A549 (cell line): Measurements from ENCODE around the gene ANXA8. TPM values are rescaled to one million over a fixed set of nuclear protein-coding genes. Genes with fewer than 3 reads are reported as not detected.
"Not testable (repeated sequence)": the region's sequence is repeated elsewhere in the genome, so short reads cannot be mapped to it uniquely, and the experiment has no call there.

Source experiments
- ATAC-seq, 2 experiments: fragments of 200-7000 bp in 1 of 2; fragments of >200 bp in 1 of 2; cut with Nextera tagmentation in 1 of 2; cut with Tn5 transposase in 1 of 2; 3 replicates each; pipeline versions ENCODE4 v1.8.0 to v1.9.1; 2018 to 2020; ENCODE audit warnings: mild to moderate bottlenecking in 1 of 2, moderate library complexity in 1 of 2
- CTCF ChIA-PET: fragments of 300-600 bp; sonication (Branson Sonifier 250); formaldehyde crosslinking; extraction: SDS; loops from one replicate; lab custom pipeline; 2021; ENCODE audit warnings: antibody characterized with exemption, inconsistent platforms; lab: Yijun Ruan, JAX
- POLR2A ChIA-PET: fragments of 350-600 bp; formaldehyde crosslinking; extraction: SDS; loops from one replicate; lab custom pipeline; 2021; ENCODE audit warnings: antibody characterized with exemption, inconsistent platforms; lab: Yijun Ruan, JAX
- DNase-seq, 2 experiments: peaks; one replicate each; pipeline versions ENCODE4 v3.0.0 to v3.0.0-alpha.2; 2011 to 2016; ENCODE audit warnings: low read depth in 1 of 2, low spot score in 1 of 2
- FAIRE-seq: peaks from 2 replicates; lab custom pipeline; 2011; peaks lifted over from hg19 to GRCh38; lab: Jason Lieb, UNC
- H3K27ac ChIP-seq, 2 experiments: fragments of >200 bp; sonication (Bioruptor Twin); formaldehyde crosslinking; 3 replicates each; pipeline ENCODE4 v1.5.1; 2016 to 2017
- H3K4me1 ChIP-seq: fragments of >200 bp; sonication (Bioruptor Twin); formaldehyde crosslinking; 3 replicates; pipeline ENCODE4 v1.6.1; 2016
- H3K4me2 ChIP-seq: fragments of >200 bp; sonication (Bioruptor Twin); formaldehyde crosslinking; 3 replicates; pipeline ENCODE4 v1.6.1; 2016
- H3K4me3 ChIP-seq: fragments of >200 bp; sonication (Bioruptor Twin); formaldehyde crosslinking; 3 replicates; pipeline ENCODE4 v1.5.1; 2016
- H3K9me3 ChIP-seq: fragments of >200 bp; sonication (Bioruptor Twin); formaldehyde crosslinking; 3 replicates; pipeline ENCODE4 v1.6.1; 2016
- WGBS: methylation state at CpG from one replicate; pipeline ENCODE4 v1.1.6; 2017; ENCODE audit errors: missing lambda C conversion rate; 5-methylcytosine and 5-hydroxymethylcytosine counted together
- polyA plus RNA-seq, 4 experiments: library from polyadenylated mRNA; depleted of rRNA in 3 of 4; stranded (reverse); fragments of >200 nt; fragmentation: RNase III in 1 of 4; extraction: RNeasy Plus Mini Kit Qiagen cat#74134 plus additional on column Dnase treatment in 1 of 4; gene quantifications; 2 replicates in 3 of 4; 3 replicates in 1 of 4; pipeline ENCODE4 v1.2.3, GENCODE V29; 2011 to 2017

ANXA8 gene
- polyA plus RNA-seq, 2 of the 4 experiments (the other 2 are of a cell fraction): 8.1 to 38.8 TPM

- H3K9me3 ChIP-seq, POLR2A ChIA-PET, H3K4me3 ChIP-seq, CTCF ChIA-PET, H3K4me1 ChIP-seq, FAIRE-seq: not testable (repeated sequence)
- H3K4me2 ChIP-seq: peak overlapping the region; percentile 47; the same call in 2 of the 3 replicates
- peak overlapping the region; percentile 73 to 75; a peak in 5 of 6 replicates for H3K27ac ChIP-seq
- ATAC-seq (peak; percentile 90 to 93), DNase-seq (peak in 1 of 2 experiments; percentile 76)
- 40% methylated on average over 1 of the region's 10 CpGs for WGBS
Measured at GRCh38 chr10:47481182-47481766, 2.6 kb downstream of the ANXA8 start.

GRCh38 chr10:47480133-47480532 lies 3.8 kb downstream of the ANXA8 start:
- WGBS: no CpG with 5 or more reads among the region's 3 CpGs
- H3K27ac ChIP-seq, POLR2A ChIA-PET, FAIRE-seq, H3K4me2 ChIP-seq, CTCF ChIA-PET, H3K4me3 ChIP-seq, H3K9me3 ChIP-seq, H3K4me1 ChIP-seq, DNase-seq: not testable (repeated sequence)
- peak in 1 of 2 experiments; percentile 7; a peak in 1 of 6 replicates for ATAC-seq

- H3K4me2 ChIP-seq, DNase-seq, ATAC-seq, FAIRE-seq, CTCF ChIA-PET, H3K4me3 ChIP-seq, H3K9me3 ChIP-seq, POLR2A ChIA-PET, H3K4me1 ChIP-seq, H3K27ac ChIP-seq: not testable (repeated sequence)
- WGBS: 74% methylated on average over 3 of the region's 5 CpGs
Measured at GRCh38 chr10:47478114-47478513, 5.8 kb downstream of the ANXA8 start.

- H3K27ac ChIP-seq, CTCF ChIA-PET, H3K4me3 ChIP-seq, DNase-seq, H3K4me1 ChIP-seq, FAIRE-seq, POLR2A ChIA-PET, H3K9me3 ChIP-seq, ATAC-seq, H3K4me2 ChIP-seq: not testable (repeated sequence)
- WGBS: no CpG with 5 or more reads among the region's 11 CpGs
Measured at GRCh38 chr10:47477078-47477477, 6.8 kb downstream of the ANXA8 start.

- H3K4me1 ChIP-seq, FAIRE-seq, H3K27ac ChIP-seq, H3K4me2 ChIP-seq, POLR2A ChIA-PET, CTCF ChIA-PET, H3K9me3 ChIP-seq, H3K4me3 ChIP-seq, DNase-seq, ATAC-seq: not testable (repeated sequence)
- 96% methylated on average over 2 of the region's 5 CpGs for WGBS
Measured at GRCh38 chr10:47475101-47475500, 8.8 kb downstream of the ANXA8 start.

- FAIRE-seq, DNase-seq, H3K9me3 ChIP-seq, CTCF ChIA-PET, H3K4me1 ChIP-seq, ATAC-seq, H3K27ac ChIP-seq, H3K4me3 ChIP-seq, H3K4me2 ChIP-seq, POLR2A ChIA-PET: not testable (repeated sequence)
- WGBS: no CpG with 5 or more reads among the region's 7 CpGs
Measured at GRCh38 chr10:47473516-47473915, 10.4 kb downstream of the ANXA8 start.

- H3K4me1 ChIP-seq, H3K27ac ChIP-seq, POLR2A ChIA-PET, DNase-seq, CTCF ChIA-PET, H3K4me2 ChIP-seq, H3K9me3 ChIP-seq, H3K4me3 ChIP-seq, FAIRE-seq: not testable (repeated sequence)
- WGBS: no CpG with 5 or more reads among the region's 3 CpGs
- ATAC-seq: peak; percentile 28 to 46
Measured at GRCh38 chr10:47472647-47473046, 11.3 kb downstream of the ANXA8 start.

- FAIRE-seq, H3K4me2 ChIP-seq, H3K4me1 ChIP-seq, DNase-seq, POLR2A ChIA-PET, H3K27ac ChIP-seq, H3K4me3 ChIP-seq, CTCF ChIA-PET, H3K9me3 ChIP-seq: not testable (repeated sequence)
- peak; percentile 61 to 63 for ATAC-seq
- no CpG with 5 or more reads among the region's 5 CpGs for WGBS
Measured at GRCh38 chr10:47472072-47472471, 11.8 kb downstream of the ANXA8 start.

- H3K4me3 ChIP-seq, POLR2A ChIA-PET, H3K4me2 ChIP-seq, H3K4me1 ChIP-seq, ATAC-seq, DNase-seq, CTCF ChIA-PET, FAIRE-seq, H3K9me3 ChIP-seq, H3K27ac ChIP-seq: not testable (repeated sequence)
- WGBS: 88% methylated on average over 10 of the region's 20 CpGs
Measured at GRCh38 chr10:47468731-47469528, 15.0 kb downstream of the ANXA8 start.

- 97% methylated on average over 5 of the region's 7 CpGs for WGBS
- CTCF ChIA-PET, H3K4me3 ChIP-seq, H3K27ac ChIP-seq, FAIRE-seq, POLR2A ChIA-PET, H3K4me2 ChIP-seq, H3K9me3 ChIP-seq, DNase-seq: not testable (repeated sequence)
- 0 out of 6 replicates have a peak, but pooled peaks of 1 of the 2 experiments have one; percentile 28 for ATAC-seq
- peaks cover 10% of the 10 kb centered on the region for H3K4me1 ChIP-seq
Measured at GRCh38 chr10:47467957-47468356, 16.0 kb downstream of the ANXA8 start.

GRCh38 chr10:47467458-47467857 lies 16.5 kb downstream of the ANXA8 start:
- H3K4me3 ChIP-seq, H3K4me2 ChIP-seq, H3K27ac ChIP-seq, DNase-seq, CTCF ChIA-PET, POLR2A ChIA-PET, ATAC-seq, H3K9me3 ChIP-seq, FAIRE-seq: not testable (repeated sequence)
- peaks cover 10% of the 10 kb centered on the region for H3K4me1 ChIP-seq
- 89% methylated on average over 4 of the region's 5 CpGs for WGBS
